GM12891 (cell line): ENCODE measurements around the gene NHSL2.

Source experiments
- POLR2A ChIP-seq: IDR thresholded peaks from 2 replicates; pipeline ENCODE4 v1.6.1; 2011; ENCODE audit warnings: low read depth, low read length, control low read depth
- POLR2AphosphoS5 ChIP-seq: IDR thresholded peaks from 2 replicates; pipeline ENCODE4 v1.6.1; 2011; ENCODE audit warnings: low read depth, low read length, control low read depth
- POU2F2 ChIP-seq: IDR thresholded peaks from 2 replicates; pipeline ENCODE4 v1.6.1; 2011; ENCODE audit warnings: low read depth, mild to moderate bottlenecking, control low read depth, low read length, moderate library complexity
- SPI1 ChIP-seq: IDR thresholded peaks from 2 replicates; pipeline ENCODE4 v1.6.1; 2011; ENCODE audit warnings: low read depth, low read length, control low read depth
- TAF1 ChIP-seq: IDR thresholded peaks from 2 replicates; pipeline ENCODE4 v1.6.1; 2011; ENCODE audit warnings: low read depth, low read length, control low read depth

GRCh38 chrX:72025236-72025770, 114.7 kb downstream of the NHSL2 start:
- no peak for TF ChIP-seq POLR2A
- no peak for TF ChIP-seq POLR2AphosphoS5
- TF ChIP-seq TAF1 = no peak
- TF ChIP-seq SPI1 = no peak
- no peak for TF ChIP-seq POU2F2
